ENCODE data around the gene THSD4.
"Not testable (repeated sequence)": the region's sequence is repeated elsewhere in the genome, so short reads cannot be mapped to it uniquely, and the experiment has no call there.

The THSD4 gene

GRCh38 chr15:71669688-71670087 is 554.4 kb downstream of the THSD4 start:
- no peak for DNase-seq (ENCODE audit: low read depth)
- H3K4me3 ChIP-seq (ENCODE audit: low read length) = no peak overlapping the region
- no peak for TF ChIP-seq CTCF (conservative IDR thresholded peaks at IDR 0.05; ENCODE audit: low read depth, low read length)

GRCh38 chr15:71670222-71670621 is 555.0 kb downstream of the THSD4 start:
- not testable (repeated sequence) for H3K4me3 ChIP-seq (ENCODE audit: low read length); DNase-seq (ENCODE audit: low read depth)

- no peak overlapping the region for H3K4me3 ChIP-seq (ENCODE audit: low read length)
- no peak for TF ChIP-seq CTCF (conservative IDR thresholded peaks at IDR 0.05; ENCODE audit: low read depth, low read length)
- no peak for DNase-seq (ENCODE audit: low read depth)
These were observed 559.1 kb downstream of the THSD4 start for GRCh38 chr15:71674354-71674753.

- H3K4me3 ChIP-seq (ENCODE audit: low read length) = no peak overlapping the region
- no peak for DNase-seq (ENCODE audit: low read depth)
- TF ChIP-seq CTCF (conservative IDR thresholded peaks at IDR 0.05; ENCODE audit: low read depth, low read length) = no peak
These were observed 562.1 kb downstream of the THSD4 start for GRCh38 chr15:71677352-71677751.

- no peak overlapping the region for H3K4me3 ChIP-seq (ENCODE audit: low read length)
- DNase-seq (ENCODE audit: low read depth) = no peak
- no peak for TF ChIP-seq CTCF (conservative IDR thresholded peaks at IDR 0.05; ENCODE audit: low read depth, low read length)
These were observed 562.5 kb downstream of the THSD4 start for GRCh38 chr15:71677766-71678165.

- TF ChIP-seq CTCF (conservative IDR thresholded peaks at IDR 0.05; ENCODE audit: low read depth, low read length) = no peak
- no peak overlapping the region for H3K4me3 ChIP-seq (ENCODE audit: low read length)
- no peak for DNase-seq (ENCODE audit: low read depth)
These were observed 562.9 kb downstream of the THSD4 start for GRCh38 chr15:71678191-71678590.

- no peak overlapping the region for H3K4me3 ChIP-seq (ENCODE audit: low read length)
- TF ChIP-seq CTCF (conservative IDR thresholded peaks at IDR 0.05; ENCODE audit: low read depth, low read length) = no peak
- DNase-seq (ENCODE audit: low read depth) = no peak
These were observed 563.3 kb downstream of the THSD4 start for GRCh38 chr15:71678605-71679004.

GRCh38 chr15:71679223-71679792 is 564.0 kb downstream of the THSD4 start:
- H3K4me3 ChIP-seq (ENCODE audit: low read length) = no peak overlapping the region
- no peak for DNase-seq (ENCODE audit: low read depth)
- no peak for TF ChIP-seq CTCF (conservative IDR thresholded peaks at IDR 0.05; ENCODE audit: low read depth, low read length)

Measured in retinal pigment epithelial cell (primary cell).